ENCODE data around the gene VSIR.

Gene VSIR

DNA sequence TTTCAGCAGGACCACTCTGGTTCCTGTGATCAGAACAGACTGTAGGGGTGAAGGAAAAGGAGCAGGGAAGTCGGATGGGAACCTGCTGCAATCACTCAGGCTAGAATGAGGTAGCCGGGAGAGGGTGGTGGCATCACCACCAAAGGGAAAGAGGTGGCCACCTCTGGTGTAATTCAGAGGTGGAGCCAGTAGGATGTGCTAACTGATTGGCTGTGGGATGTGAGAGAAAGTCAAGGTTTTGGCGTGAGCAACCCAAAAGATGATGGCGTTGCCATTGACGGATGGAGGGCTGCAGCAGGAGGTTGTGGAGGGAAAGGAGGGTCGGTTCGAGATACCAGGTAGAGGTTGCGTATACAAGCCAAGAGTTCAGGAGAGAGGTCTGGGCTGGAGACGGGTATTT is 7.4 kb upstream of the VSIR start:
- DNase-seq (ENCODE audit: low read depth): no peak
- H3K4me3 ChIP-seq (ENCODE audit: low read length): no peak overlapping the region
- TF ChIP-seq, protein P1, sequence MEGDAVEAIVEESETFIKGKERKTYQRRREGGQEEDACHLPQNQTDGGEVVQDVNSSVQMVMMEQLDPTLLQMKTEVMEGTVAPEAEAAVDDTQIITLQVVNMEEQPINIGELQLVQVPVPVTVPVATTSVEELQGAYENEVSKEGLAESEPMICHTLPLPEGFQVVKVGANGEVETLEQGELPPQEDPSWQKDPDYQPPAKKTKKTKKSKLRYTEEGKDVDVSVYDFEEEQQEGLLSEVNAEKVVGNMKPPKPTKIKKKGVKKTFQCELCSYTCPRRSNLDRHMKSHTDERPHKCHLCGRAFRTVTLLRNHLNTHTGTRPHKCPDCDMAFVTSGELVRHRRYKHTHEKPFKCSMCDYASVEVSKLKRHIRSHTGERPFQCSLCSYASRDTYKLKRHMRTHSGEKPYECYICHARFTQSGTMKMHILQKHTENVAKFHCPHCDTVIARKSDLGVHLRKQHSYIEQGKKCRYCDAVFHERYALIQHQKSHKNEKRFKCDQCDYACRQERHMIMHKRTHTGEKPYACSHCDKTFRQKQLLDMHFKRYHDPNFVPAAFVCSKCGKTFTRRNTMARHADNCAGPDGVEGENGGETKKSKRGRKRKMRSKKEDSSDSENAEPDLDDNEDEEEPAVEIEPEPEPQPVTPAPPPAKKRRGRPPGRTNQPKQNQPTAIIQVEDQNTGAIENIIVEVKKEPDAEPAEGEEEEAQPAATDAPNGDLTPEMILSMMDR (conservative IDR thresholded peaks at IDR 0.05; ENCODE audit: low read length): no peak

DNA sequence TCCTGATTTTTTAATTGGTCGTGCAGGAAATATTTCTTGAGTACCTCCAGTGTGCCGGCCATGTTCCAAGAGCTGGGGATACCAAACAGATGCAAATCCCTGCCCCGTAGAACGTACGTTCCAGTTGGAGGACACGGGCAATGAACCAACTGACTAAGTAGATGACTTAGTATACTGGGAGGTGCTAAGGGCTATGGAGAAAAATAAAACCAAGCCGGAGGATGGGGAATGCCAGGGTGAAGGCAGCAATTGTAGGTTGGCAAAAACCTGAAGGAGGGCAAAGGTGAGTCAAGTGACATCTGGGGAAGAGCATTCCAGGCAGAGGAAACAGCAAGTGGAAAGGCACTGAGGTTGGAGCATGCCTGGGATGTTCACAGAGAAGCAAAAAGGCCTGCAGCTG is 6.8 kb upstream of the VSIR start:
- no peak overlapping the region for H3K4me3 ChIP-seq (ENCODE audit: low read length)
- TF ChIP-seq, protein P1 (conservative IDR thresholded peaks at IDR 0.05; ENCODE audit: low read length): no peak
- no peak for DNase-seq (ENCODE audit: low read depth)

DNA sequence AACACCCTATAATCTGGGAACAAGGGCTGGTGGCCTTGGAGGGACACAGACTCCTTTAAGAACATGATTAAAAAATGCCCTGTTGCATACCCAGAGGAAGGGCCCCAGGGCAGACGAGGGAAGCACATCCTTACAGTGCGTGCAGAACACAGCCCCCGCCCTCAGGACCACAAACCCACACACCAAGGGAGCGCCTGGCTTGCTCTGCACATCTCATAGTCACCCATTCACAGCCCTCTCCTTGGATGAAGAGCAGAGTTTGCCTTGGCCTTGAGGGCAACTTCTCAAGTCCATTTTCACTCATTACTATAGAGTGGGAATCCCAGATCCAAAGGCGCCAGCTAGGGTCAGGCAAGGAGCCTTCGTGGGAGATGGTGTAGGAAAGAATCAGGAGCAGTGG is 6.3 kb upstream of the VSIR start:
- no peak for DNase-seq (ENCODE audit: low read depth)
- no peak overlapping the region for H3K4me3 ChIP-seq (ENCODE audit: low read length)
- TF ChIP-seq, protein P1 (conservative IDR thresholded peaks at IDR 0.05; ENCODE audit: low read length): no peak

DNA sequence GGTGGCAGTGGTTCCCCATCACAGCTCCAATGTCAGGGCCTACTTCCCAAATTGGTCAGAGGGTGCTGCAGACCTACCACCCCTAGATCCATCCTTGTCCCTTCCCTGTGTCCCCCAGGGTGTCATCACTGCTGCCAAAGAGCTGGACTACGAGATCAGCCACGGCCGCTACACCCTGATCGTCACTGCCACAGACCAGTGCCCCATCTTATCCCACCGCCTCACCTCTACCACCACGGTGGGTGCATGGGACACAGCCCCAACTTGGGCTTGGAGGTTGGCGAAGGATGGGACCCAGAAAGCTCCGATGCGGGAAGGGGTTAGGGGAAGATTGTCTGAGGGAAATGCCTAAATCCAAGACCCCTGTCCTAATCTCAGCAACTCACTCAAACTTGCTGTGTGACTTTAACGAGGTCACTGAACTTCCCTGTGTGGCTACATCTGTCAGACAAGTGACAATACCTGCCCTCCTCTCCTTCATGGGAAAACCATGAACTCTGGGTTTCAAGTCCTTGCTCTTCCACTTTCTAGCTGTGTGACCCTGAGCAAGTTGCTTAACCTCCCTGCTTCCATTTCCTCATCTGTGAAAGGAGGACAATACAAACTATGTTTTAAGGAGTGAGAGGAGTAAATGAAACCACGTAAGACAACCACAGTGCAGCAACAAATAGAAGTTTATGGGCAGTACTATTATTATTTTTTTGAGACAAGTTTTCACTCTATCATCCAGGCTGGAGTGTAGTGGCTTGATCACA is 4.9 kb upstream of the VSIR start:
- DNase-seq (ENCODE audit: low read depth): no peak

DNA sequence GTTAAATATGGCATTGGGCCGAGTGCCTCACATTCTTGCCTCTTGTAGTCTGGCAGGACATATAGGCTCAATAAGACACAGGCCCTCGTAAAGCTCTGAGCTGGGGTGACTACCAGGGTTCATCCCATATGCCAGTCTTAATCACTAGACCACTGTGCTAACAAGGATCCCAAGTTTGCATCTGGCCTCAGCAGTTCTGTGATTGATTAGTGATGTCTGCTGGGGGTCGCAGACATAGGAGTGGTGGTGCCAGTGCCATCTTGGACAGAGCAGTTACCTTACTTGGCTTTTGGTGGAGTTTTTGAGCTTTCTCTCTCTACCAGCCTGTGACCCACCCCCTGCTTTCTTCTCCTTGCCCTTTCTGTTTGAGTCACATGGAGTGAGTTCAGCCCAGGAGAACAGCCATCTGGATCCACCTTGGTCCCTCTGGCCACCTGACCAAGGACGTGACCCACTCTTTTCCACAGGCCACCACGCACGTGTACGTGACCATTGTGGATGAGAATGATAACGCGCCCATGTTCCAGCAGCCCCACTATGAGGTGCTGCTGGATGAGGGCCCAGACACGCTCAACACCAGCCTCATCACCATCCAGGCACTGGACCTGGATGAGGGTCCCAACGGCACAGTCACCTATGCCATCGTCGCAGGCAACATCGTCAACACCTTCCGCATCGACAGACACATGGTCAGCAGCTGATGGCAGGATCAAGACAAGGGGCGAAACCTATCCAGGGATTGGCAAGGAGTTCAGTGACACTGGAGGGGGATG is 4.1 kb upstream of the VSIR start:
- no peak for DNase-seq (ENCODE audit: low read depth)
- TF ChIP-seq, protein P1 (conservative IDR thresholded peaks at IDR 0.05; ENCODE audit: low read length): no peak

More for the DNA sequence above, 4.9 kb upstream of the VSIR start:
- H3K4me3 ChIP-seq (ENCODE audit: low read length): no peak overlapping the region
- TF ChIP-seq, protein P1 (conservative IDR thresholded peaks at IDR 0.05; ENCODE audit: low read length): no peak

DNA sequence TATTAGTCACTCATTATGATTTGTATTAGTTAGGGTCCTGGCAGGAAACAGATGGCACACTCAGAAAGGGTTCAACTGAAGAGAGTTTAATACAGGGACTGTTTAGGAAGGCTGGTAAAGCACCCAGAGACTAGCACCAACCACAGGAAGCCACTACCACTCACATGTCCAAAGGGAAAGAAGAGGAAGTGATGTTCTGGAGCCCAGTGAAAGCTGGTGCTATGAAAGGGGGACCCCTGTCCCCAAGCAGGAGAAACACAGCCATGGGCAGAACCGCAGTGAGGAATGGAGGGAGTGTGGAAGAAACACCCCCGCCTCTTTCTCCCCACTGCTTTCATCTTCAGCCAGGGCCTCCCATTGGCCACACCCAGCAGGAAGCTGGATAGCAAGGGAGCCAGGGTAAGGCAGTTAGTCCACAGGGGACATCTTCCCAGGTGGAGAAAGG is 3.2 kb upstream of the VSIR start:
- no peak overlapping the region for H3K4me3 ChIP-seq (ENCODE audit: low read length)
- TF ChIP-seq, protein P1 (conservative IDR thresholded peaks at IDR 0.05; ENCODE audit: low read length): no peak
- no peak for DNase-seq (ENCODE audit: low read depth)

More for the DNA sequence above, 4.1 kb upstream of the VSIR start:
- no peak overlapping the region for H3K4me3 ChIP-seq (ENCODE audit: low read length)

All from AG10803 (cell line).